Astrocyte of the hippocampus (primary cell): ENCODE measurements around the gene RAB4A.

Experiments
- DNase-seq: peaks from one replicate; pipeline ENCODE4 v3.0.0; 2011; ENCODE audit warnings: low read depth, low spot score

The RAB4A gene, protein sequence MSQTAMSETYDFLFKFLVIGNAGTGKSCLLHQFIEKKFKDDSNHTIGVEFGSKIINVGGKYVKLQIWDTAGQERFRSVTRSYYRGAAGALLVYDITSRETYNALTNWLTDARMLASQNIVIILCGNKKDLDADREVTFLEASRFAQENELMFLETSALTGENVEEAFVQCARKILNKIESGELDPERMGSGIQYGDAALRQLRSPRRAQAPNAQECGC

DNA sequence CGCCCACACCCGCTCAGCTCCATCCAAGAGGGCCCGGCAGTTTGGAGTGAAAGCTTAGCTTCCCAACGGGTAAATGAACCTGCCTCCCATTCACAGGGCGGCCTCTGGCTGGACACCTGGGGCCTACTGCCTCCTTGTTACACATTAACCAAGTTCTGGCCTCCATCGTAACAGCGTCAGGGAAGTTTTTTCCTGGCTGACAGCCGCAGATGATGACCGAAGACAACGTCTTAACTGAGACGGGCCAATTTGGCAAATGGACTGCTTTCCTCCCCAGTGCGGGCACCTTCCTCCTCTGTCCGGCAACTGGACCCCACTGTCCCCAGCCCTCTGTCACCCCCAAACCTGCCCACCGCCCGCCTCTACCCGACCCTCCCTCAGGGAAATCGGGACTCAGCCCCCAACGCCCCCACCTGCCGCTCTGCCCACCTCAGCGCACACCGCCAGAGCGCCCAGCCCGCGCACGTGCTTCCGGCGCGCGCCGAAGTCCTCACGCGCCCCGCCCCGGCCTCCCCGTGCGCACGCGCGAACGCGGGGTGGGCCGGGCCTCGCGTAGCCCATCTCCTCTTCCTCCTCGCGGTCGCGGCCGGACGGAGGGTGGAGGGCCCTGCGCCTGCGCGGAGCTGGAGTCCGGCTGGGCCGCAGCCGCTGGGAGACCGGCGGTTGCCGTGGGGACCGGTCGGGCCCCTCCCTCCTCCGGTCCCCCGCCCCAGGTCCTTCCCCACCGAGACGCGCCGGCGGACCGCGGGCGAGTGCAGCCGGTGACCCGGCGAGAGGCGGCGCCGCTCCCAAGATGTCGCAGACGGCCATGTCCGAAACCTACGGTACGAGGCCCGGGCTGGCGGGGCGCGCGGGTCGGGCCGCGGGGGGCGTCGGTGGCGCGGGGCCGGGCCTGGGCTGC is at the start of gene RAB4A:
RAB4A (plus strand) TSS at position 565 of the 901 bp plus-strand sequence; CDS start at position 794, 229 bp downstream.
- peak; percentile 95 for DNase-seq

- no peak for DNase-seq
These were observed 48.8 kb upstream of the RAB4A start for GRCh38 chr1:229222081-229222480.

DNA sequence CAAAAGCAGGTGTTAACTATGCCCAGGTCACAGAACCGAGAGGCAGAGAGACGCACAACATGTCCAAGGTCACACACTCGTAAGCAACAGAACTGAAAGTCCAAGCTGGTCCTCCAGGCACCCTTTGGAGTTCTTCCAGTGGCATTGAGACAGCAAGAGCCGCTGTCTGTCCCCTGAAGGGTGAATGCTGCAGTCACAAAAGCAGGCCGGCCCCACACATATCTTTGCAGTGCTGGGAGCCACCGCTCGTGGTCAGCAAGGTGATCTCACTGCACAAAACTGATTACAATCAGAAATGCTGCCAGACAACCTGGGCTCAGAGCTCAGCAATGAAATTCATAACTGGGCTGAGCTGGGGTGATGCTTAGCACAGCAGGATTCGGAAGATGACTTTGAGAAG is 47.4 kb upstream of the RAB4A start:
- DNase-seq: peak; percentile 35

DNA sequence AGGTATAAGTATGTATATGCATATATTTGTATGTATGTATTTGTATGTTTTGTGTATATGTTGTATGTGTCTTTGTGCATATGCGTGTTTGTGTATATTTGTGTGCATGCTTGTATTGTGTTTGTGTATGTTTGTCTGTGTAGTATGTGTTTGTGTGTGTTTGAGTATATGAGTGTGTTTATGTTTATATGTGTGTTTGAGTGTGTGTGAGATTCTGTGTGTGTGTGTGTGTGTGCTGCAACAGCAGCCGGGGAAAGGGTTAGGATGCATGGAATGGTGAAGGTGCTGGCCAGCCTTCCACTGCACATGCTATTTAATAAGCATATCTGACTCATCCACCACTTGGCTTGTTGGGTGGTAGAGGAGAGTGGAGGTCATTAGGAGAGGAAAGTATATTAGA is 46.6 kb upstream of the RAB4A start:
- peak; percentile 58 for DNase-seq

- DNase-seq: no peak
These were observed 45.6 kb upstream of the RAB4A start for GRCh38 chr1:229225331-229225782.

GRCh38 chr1:229226796-229227195 is 44.1 kb upstream of the RAB4A start:
- no peak for DNase-seq

DNA sequence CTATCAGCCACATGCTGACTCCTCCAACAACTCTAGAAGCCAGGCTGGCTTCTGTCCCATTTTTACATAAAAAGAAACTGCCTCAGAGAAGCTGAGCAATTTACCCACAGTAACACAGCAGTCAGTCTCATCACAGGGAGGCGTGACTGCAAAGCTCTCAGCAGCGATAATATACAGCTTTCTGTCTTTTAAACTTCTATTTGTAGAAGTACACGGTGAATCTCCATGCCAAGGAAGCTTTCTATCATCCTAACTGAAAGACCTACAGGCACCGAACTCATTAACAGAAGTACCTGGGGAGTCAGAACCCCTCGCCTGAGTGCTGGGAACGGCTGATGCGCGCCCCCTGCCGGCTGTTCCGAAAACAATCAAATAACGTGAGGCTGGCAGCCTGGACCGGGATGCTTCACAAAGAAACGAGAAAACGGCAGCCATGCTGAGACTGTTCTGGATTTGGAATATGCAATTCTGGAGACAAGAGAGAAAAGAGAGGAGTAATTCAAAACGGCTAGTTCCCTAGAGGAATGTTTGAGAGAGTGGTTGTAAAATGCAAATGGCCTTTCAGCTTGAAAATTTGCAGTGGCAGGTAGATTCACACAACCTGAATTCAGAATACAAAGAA is 43.5 kb upstream of the RAB4A start:
- DNase-seq: peak; percentile 87

DNA sequence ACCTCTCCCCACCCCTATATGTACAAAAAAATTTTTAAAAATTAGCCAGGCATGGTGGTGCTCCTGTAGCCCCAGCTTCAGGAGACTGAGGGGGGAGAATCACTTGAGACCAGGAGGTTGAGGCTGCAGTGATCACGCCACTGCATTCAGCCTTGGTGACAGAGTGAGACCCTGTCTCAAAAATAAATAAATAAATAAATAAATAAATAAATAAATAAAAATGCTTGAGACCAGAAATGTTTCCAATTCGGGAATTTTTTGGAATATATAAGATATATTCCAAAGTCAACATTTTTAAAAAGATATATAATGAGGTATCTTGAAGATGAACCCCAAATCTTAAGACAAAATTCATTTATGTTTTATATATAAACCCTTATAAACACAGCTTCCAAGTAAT is 42.4 kb upstream of the RAB4A start:
- DNase-seq: no peak

GRCh38 chr1:229229137-229229720 is 41.7 kb upstream of the RAB4A start:
- DNase-seq: peak; percentile 58

GRCh38 chr1:229229721-229230139 is 41.2 kb upstream of the RAB4A start:
- peak; percentile 15 for DNase-seq

DNA sequence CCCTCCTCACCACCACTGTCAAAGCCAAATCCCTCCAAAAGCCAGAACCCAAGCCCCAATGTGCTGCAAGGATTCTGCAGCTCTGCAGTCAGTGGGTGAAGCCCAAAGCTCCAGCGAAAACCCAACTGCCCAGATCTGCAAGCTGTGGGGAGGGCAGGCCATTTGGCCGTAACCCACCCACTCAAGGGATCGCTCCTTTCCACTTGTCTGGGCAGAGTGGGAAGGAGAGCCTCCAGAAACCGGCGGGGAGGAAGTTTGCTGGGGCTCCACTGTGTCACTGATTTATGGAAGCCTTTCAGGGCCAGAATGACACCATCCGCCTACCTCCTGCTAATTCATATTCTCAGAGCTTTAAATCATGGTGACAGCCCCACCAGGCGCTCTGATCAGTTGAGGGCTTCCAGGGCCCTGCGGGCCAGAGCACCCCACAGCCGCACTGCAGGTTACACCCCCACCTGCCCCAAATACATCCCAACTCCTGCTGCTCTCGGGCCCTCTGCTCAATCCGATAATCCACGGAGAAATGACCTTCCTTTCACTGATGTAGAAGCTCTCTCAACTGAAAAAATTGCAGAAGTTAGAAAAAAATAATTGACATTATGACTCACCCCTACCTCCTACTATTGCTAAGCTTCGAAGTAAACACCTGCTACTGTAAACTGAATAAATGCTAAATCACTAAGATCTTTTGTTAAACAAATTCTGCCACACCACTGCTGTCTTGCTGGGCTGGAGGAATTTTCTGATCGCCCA is 40.6 kb upstream of the RAB4A start:
- peak; percentile 25 for DNase-seq

DNA sequence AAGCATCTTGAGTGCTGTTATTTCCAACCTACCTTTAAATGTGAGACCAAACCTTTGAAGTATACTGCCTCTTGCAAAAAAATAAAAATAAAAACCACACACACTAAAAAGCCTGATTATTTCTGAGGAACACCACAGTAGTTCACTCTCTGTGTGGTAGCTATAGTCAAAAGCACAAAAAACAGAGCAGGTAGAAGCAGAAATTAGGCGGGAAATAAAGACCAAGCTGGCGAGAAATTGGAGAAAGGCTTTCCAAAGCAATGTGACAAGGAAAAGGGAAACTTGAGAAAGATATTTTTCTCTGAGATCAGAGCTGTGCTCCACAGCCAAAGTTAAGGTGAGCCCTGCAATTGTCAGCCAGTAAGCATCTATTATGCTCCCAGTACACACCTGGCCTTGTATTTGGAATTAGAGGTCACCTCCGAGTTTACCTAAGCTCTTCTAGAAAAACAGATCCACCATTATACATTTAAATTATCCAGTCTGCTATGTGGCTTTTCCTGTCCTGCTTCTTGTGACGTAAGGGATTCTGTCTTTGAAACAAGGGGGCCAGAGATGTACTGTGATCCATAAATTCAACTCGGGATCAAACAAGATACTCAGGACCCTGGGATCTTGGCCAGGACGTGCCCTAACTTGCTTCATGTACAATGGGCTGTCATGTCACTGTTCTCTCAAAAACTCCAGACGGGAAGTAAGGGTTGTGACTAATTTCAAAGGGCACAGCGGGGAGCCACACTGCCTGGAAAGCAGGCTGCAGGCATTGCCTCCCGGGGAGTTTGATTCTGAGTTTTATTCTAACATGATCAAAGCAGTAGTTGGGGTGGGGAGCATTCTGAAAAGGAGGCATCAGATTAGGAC is 39.8 kb upstream of the RAB4A start:
- DNase-seq: peak; percentile 81

DNA sequence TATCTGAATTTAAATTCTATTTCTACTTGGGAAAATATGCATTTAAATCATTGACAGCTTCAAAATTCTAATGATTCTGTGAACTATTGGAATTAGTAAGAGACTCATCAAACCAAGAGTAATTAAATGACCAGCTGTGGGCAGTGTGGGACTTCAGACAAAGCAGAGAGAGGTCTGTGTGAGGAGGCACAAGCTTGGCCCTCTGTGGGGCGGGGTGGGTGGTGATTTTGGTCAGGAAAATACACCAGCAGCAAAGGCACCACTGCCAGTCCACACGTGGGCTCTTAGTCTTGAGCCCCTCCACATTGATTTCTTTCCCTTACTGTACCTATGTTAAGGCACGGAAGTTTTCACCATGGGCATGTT is 39.2 kb upstream of the RAB4A start:
- DNase-seq: no peak

- DNase-seq: no peak
These were observed 35.9 kb upstream of the RAB4A start for GRCh38 chr1:229234870-229235472.

DNA sequence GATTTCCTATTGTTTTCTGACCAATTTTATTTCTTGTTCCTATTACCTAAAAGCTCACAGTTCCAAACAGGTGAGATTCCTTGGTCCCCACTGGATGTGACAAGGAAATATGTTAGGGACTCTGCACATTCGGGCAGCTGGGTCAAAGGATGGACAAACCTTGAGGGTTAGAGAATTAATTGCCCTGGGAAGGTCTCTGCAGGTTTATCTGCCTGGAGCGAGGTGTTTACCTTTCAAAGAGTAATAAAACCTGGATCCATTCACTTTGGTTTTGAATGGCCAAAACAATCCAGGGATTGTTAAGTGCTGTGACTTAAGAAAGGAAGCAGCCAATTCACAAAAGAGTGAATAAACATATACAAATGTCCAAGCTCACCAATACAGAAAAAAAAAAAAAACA is 33.6 kb upstream of the RAB4A start:
- DNase-seq: no peak

DNA sequence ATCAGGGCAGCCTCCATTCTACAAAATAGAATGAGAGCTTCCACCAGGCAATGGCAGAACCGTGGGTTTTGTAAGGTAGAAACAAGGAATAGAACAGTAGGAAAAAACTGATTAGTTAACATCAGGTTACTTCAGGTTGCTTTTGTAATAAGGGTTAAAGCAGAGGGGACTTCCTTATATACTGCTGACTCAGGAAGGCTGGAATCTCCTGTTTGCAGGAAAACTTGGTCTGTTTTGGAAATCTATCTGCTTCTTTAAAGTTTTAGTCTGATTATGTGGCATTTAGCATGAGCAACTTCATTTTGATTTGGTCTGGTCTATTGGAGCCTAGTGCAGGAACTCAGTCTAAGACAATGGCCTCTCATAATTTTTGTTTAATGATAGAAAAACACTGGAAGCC is 32.7 kb upstream of the RAB4A start:
- no peak for DNase-seq

GRCh38 chr1:229238674-229239415 is 32.1 kb upstream of the RAB4A start:
- no peak for DNase-seq

DNA sequence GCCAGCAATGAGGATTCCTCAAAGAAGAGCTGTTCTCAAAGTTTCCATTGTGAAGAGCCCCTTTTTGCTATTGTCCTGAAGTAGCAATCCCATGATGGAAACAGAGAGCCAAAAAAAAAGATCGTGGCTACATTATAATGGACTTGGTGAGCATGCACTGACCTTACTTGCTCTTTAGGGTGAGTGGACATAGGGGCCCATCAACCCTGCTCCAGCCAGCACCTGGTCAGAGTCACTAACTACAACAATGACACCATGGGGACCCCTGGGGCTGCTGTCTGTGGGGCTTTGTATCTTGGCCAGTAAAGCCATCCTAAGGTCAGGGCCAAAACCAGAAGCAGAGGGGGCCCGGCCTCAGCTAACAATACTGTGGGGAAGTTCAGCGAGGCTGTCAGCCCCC is 30.4 kb upstream of the RAB4A start:
- no peak for DNase-seq

DNA sequence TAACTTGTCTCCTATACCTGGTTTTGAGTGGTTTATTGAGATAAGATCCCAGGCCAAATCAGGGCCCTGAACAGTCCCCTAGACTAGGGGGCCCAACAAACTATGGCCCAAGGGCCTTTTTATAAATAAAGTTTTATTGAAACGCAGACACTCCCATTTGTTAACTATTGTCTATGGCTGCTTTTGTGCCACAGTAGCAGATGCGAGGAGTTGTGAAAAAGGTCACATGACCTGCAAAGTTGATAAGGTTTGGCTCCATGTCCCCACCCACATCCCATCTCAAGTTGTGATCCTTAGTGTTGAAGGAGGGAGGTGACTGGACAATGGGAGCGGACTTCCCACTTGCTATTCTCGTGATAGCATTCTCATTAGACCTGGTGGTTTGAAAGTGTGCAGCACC is 29.5 kb upstream of the RAB4A start:
- DNase-seq: no peak
